Esophagus squamous epithelium (tissue), 4 donors: ENCODE results near the gene PRKN.

ENCODE experiments used
- POLR2A ChIP-seq, 4 donors: fragments of 450-650 bp; IDR thresholded peaks; one replicate each; pipeline ENCODE4 v1.6.1; 2017; ENCODE audit warnings: antibody characterized with exemption in 4 of 4, mild to moderate bottlenecking in 4 of 4, moderate library complexity in 3 of 4
- TF ChIP-seq, protein P1 (sequence below), 6 experiments: fragments of 450-650 bp in 4 of 6; fragments of 200-600 bp in 2 of 6; sonication (generic) in 2 of 6; IDR thresholded peaks; one replicate each; pipeline ENCODE4 v1.5.1; 2016 to 2019; ENCODE audit warnings: antibody characterized with exemption in 6 of 6, mild to moderate bottlenecking in 4 of 6, moderate library complexity in 4 of 6

DNA sequence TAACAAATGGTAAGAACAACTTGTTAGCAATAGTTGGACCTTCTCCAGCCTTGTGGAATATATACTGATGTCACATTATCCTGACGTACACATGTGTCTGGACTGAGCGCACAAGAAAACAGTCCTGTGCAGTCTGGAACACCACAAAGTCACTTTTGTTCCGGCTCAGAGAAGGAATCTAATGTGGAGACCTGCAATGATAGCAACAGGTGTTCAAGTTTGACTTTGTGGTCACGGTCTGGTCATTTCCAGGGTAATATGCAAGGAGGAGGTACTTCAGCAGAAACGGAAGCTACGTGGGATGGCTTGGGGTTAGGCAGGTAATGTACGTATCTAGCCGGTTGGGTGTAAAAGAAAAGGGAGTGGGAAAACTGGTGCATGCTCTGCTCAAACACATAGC, 766.5 kb downstream of the PRKN start:
- TF ChIP-seq, protein P1, sequence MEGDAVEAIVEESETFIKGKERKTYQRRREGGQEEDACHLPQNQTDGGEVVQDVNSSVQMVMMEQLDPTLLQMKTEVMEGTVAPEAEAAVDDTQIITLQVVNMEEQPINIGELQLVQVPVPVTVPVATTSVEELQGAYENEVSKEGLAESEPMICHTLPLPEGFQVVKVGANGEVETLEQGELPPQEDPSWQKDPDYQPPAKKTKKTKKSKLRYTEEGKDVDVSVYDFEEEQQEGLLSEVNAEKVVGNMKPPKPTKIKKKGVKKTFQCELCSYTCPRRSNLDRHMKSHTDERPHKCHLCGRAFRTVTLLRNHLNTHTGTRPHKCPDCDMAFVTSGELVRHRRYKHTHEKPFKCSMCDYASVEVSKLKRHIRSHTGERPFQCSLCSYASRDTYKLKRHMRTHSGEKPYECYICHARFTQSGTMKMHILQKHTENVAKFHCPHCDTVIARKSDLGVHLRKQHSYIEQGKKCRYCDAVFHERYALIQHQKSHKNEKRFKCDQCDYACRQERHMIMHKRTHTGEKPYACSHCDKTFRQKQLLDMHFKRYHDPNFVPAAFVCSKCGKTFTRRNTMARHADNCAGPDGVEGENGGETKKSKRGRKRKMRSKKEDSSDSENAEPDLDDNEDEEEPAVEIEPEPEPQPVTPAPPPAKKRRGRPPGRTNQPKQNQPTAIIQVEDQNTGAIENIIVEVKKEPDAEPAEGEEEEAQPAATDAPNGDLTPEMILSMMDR (IDR thresholded peaks at IDR 0.05) = no peak
- TF ChIP-seq POLR2A (IDR thresholded peaks at IDR 0.05) = no peak
